Measurements from ENCODE around the gene SCNN1G. TPM values are rescaled to one million over a fixed set of nuclear protein-coding genes. Genes with fewer than 3 reads are reported as not detected.

Gene SCNN1G
- total and polyA plus RNA-seq, 2 of the 13 experiments (the other 11 are each of a cell fraction or from before 2014, with no cell fraction given): not detected

DNA sequence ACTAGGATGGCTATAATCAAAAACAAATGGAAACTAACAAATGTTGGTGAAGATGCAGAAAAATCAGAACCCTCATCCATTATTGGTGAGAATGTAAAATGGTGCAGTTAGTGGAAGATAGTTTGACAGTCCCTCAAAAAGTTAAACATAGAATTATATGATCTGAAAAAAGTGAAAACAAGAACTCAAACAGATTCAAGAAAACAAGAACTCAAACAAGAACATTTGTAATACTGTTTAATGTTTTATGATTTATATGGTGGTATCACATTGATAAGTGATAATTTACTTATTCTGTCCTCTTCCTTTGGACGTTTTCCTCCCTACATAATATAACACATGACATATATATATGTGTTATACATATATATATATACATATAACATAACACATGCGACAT lies 45.3 kb upstream of the SCNN1G start (continued):
- no peak for TF ChIP-seq ZNF407 (CRISPR knock-in tag; IDR thresholded peaks at IDR 0.05; ENCODE audit: not compliant biosample characterization)
- no peak for TF ChIP-seq NR2F2 (IDR thresholded peaks at IDR 0.05; ENCODE audit: borderline replicate concordance, low read depth)
- TF ChIP-seq POLR2AphosphoS5 (IDR thresholded peaks at IDR 0.05; ENCODE audit: low read depth, low read length): no peak
- no peak for TF ChIP-seq TSC22D2 (CRISPR knock-in tag; IDR thresholded peaks at IDR 0.05; ENCODE audit: borderline replicate concordance)
- no peak for TF ChIP-seq HNRNPLL (IDR thresholded peaks at IDR 0.05; ENCODE audit: low read depth, low read length, poor library complexity, severe bottlenecking)
- TF ChIP-seq ZNF766 (CRISPR knock-in tag; IDR thresholded peaks at IDR 0.05; ENCODE audit: borderline replicate concordance): no peak
- TF ChIP-seq GLI4 (CRISPR knock-in tag; IDR thresholded peaks at IDR 0.05; ENCODE audit: borderline replicate concordance): no peak

Data from HepG2 (cell line).